ENCODE measurements around the gene SLC17A1. TPM values are rescaled to one million over a fixed set of nuclear protein-coding genes. Genes with fewer than 3 reads are reported as not detected.
A peak's percentile ranks its signal among the peaks of the same experiment; 100 is the strongest.

Gene SLC17A1
- polyA plus RNA-seq, 1 donor = 0.09 TPM

- no peak for DNase-seq
- no peaks in the 10 kb centered on the region for H3K9me3 ChIP-seq (ENCODE audit: control insufficient read depth, low read depth, low read length)
- H3K4me1 ChIP-seq (ENCODE audit: control insufficient read depth, insufficient read depth, low read length) = peaks cover 29% of the 10 kb centered on the region
- no peaks in the 10 kb centered on the region for H3K36me3 ChIP-seq (ENCODE audit: control insufficient read depth, insufficient read depth, low read length)
- no peak overlapping the region for H3K4me3 ChIP-seq (ENCODE audit: low read length)
- H3K27me3 ChIP-seq (ENCODE audit: control insufficient read depth, insufficient read depth, low read length) = no peaks in the 10 kb centered on the region
- no peak overlapping the region for H3K27ac ChIP-seq (ENCODE audit: low read length)
These were observed 1.3 kb upstream of the SLC17A1 start for GRCh38 chr6:25833136-25833535.

- H3K4me3 ChIP-seq (ENCODE audit: low read length) = no peak overlapping the region
- H3K9me3 ChIP-seq (ENCODE audit: control insufficient read depth, low read depth, low read length) = no peaks in the 10 kb centered on the region
- H3K4me1 ChIP-seq (ENCODE audit: control insufficient read depth, insufficient read depth, low read length) = peaks cover 29% of the 10 kb centered on the region
- no peaks in the 10 kb centered on the region for H3K27me3 ChIP-seq (ENCODE audit: control insufficient read depth, insufficient read depth, low read length)
- DNase-seq = no peak
- WGBS (ENCODE audit: insufficient coverage, low lambda C conversion rate) = no CpG with 5 or more reads among the region's 3 CpGs
- H3K36me3 ChIP-seq (ENCODE audit: control insufficient read depth, insufficient read depth, low read length) = no peaks in the 10 kb centered on the region
- H3K27ac ChIP-seq (ENCODE audit: low read length) = no peak overlapping the region
These were observed 818 bp upstream of the SLC17A1 start for GRCh38 chr6:25832670-25833069.

DNA sequence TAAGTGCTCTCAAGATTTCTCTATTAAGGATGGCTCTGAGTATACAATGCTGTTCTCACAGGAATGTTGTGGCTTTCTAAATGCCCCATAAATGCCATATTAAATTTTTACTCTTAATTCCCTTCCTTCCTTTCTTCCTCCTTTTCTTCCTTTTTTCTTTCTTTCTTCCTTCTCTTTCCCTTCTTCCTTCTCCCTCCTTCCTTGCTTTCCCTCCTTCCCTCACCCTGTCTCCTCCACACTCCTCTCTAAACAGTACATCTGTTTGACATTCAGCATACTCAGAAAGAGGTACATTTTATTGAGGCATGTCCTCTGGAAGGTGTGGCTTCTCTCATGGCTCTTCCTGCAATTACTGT is 433 bp upstream of the SLC17A1 start:
- Histone ChIP-seq H3K27me3 (ENCODE audit: control insufficient read depth, insufficient read depth, low read length) (no peaks in the 10 kb centered on the region), H3K4me1 (ENCODE audit: control insufficient read depth, insufficient read depth, low read length) (peaks cover 29% of the 10 kb centered on the region), H3K36me3 (ENCODE audit: control insufficient read depth, insufficient read depth, low read length) (no peaks in the 10 kb centered on the region), H3K27ac (ENCODE audit: low read length) (no peak overlapping the region), H3K9me3 (ENCODE audit: control insufficient read depth, low read depth, low read length) (no peaks in the 10 kb centered on the region), H3K4me3 (ENCODE audit: low read length) (no peak overlapping the region)
- DNase-seq = peak in 1 of 2 donors; percentile 9

GRCh38 chr6:25830458-25830857 is 1.4 kb downstream of the SLC17A1 start:
- H3K4me3 ChIP-seq (ENCODE audit: low read length) = no peak overlapping the region
- WGBS (ENCODE audit: insufficient coverage, low lambda C conversion rate) = no CpG with 5 or more reads among the region's 4 CpGs
- peaks cover 16% of the 10 kb centered on the region for H3K4me1 ChIP-seq (ENCODE audit: control insufficient read depth, insufficient read depth, low read length)
- no peak for DNase-seq
- no peaks in the 10 kb centered on the region for H3K27me3 ChIP-seq (ENCODE audit: control insufficient read depth, insufficient read depth, low read length)
- no peak overlapping the region for H3K27ac ChIP-seq (ENCODE audit: low read length)
- H3K36me3 ChIP-seq (ENCODE audit: control insufficient read depth, insufficient read depth, low read length) = no peaks in the 10 kb centered on the region
- H3K9me3 ChIP-seq (ENCODE audit: control insufficient read depth, low read depth, low read length) = peaks cover 1% of the 10 kb centered on the region

DNA sequence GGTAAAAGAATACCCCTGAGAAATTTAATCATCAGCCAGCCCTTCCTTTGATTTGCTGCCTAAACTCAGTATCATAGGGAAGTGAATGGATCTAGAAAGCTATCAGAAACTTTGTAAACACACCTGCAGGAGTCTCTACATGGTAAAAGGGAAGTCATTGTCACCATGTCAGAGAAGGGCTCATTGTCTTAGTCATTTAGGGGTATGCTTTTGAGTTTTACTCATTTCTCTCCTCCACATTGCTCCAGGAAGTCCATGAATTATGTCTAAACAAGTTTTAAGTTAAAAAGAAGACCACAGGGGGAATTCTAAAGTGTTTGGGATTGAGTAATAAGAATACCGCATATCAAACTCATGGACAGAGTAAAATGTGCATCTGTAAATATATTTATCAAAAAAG is 2.5 kb downstream of the SLC17A1 start:
- Histone ChIP-seq H3K27me3 (ENCODE audit: control insufficient read depth, insufficient read depth, low read length) (no peaks in the 10 kb centered on the region), H3K36me3 (ENCODE audit: control insufficient read depth, insufficient read depth, low read length) (no peaks in the 10 kb centered on the region), H3K4me1 (ENCODE audit: control insufficient read depth, insufficient read depth, low read length) (peaks cover 14% of the 10 kb centered on the region), H3K4me3 (ENCODE audit: low read length) (no peak overlapping the region), H3K27ac (ENCODE audit: low read length) (no peak overlapping the region), H3K9me3 (ENCODE audit: control insufficient read depth, low read depth, low read length) (peaks cover 2% of the 10 kb centered on the region)
- WGBS (ENCODE audit: insufficient coverage, low lambda C conversion rate) = 83% methylated on average over 1 of the region's 1 CpG
- no peak for DNase-seq

- no peak for DNase-seq
- Histone ChIP-seq H3K4me1 (ENCODE audit: control insufficient read depth, insufficient read depth, low read length) (no peaks in the 10 kb centered on the region), H3K9me3 (ENCODE audit: control insufficient read depth, low read depth, low read length) (peaks cover 2% of the 10 kb centered on the region), H3K36me3 (ENCODE audit: control insufficient read depth, insufficient read depth, low read length) (no peaks in the 10 kb centered on the region), H3K27ac (ENCODE audit: low read length) (no peak overlapping the region), H3K4me3 (ENCODE audit: low read length) (no peak overlapping the region), H3K27me3 (ENCODE audit: control insufficient read depth, insufficient read depth, low read length) (no peaks in the 10 kb centered on the region)
These were observed 10.5 kb downstream of the SLC17A1 start for GRCh38 chr6:25821341-25821740.

GRCh38 chr6:25816252-25816651 is 15.6 kb downstream of the SLC17A1 start:
- no peak overlapping the region for H3K4me3 ChIP-seq (ENCODE audit: low read length)
- no peak for DNase-seq
- no peaks in the 10 kb centered on the region for H3K4me1 ChIP-seq (ENCODE audit: control insufficient read depth, insufficient read depth, low read length)
- no peaks in the 10 kb centered on the region for H3K27me3 ChIP-seq (ENCODE audit: control insufficient read depth, insufficient read depth, low read length)
- H3K36me3 ChIP-seq (ENCODE audit: control insufficient read depth, insufficient read depth, low read length) = no peaks in the 10 kb centered on the region
- no peaks in the 10 kb centered on the region for H3K9me3 ChIP-seq (ENCODE audit: control insufficient read depth, low read depth, low read length)
- no CpG with 5 or more reads among the region's 2 CpGs for WGBS (ENCODE audit: insufficient coverage, low lambda C conversion rate)
- no peak overlapping the region for H3K27ac ChIP-seq (ENCODE audit: low read length)

DNA sequence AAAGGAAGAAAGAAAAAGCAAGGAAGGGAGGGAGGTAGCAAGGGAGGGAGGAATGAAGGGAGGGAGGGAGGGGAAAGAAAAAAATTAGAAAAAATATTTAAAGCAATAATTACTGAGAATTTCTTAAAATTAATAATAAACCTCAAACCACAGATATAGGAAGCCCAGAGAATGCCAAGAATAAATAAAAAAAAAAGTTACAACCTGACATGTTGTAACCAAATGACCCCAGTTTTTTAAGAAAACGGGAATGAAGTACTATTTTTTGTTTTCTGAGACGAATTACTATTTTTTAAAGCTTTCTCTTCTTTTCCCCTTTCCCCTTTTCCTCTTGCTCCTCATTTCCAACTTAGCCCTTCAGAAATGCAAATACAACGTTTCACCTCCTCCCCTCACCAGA is 16.7 kb downstream of the SLC17A1 start:
- Histone ChIP-seq H3K9me3 (ENCODE audit: control insufficient read depth, low read depth, low read length) (no peaks in the 10 kb centered on the region), H3K4me3 (ENCODE audit: low read length) (no peak overlapping the region), H3K27me3 (ENCODE audit: control insufficient read depth, insufficient read depth, low read length) (no peaks in the 10 kb centered on the region), H3K36me3 (ENCODE audit: control insufficient read depth, insufficient read depth, low read length) (no peaks in the 10 kb centered on the region), H3K27ac (ENCODE audit: low read length) (no peak overlapping the region), H3K4me1 (ENCODE audit: control insufficient read depth, insufficient read depth, low read length) (no peaks in the 10 kb centered on the region)
- no peak for DNase-seq
- WGBS (ENCODE audit: insufficient coverage, low lambda C conversion rate) = 71% methylated on average over 3 of the region's 3 CpGs

DNA sequence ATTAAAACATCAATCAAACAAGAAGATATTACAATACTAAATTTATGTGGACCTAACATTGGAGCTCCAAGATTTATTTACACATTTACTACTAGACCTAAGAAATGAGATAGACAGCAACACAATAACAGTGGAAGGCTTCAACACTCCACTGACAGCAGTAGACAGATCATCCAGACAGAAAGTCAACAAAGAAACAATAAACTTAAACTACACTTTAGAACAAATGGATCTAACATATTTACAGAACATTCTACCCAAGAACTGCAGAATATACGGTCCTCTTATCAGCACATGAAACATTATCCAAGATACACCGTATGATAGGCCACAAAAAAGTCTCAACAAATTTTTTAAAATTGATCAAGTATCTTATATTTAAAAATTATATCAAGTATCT is 27.0 kb downstream of the SLC17A1 start:
- Histone ChIP-seq H3K27me3 (ENCODE audit: control insufficient read depth, insufficient read depth, low read length) (no peaks in the 10 kb centered on the region), H3K36me3 (ENCODE audit: control insufficient read depth, insufficient read depth, low read length) (no peaks in the 10 kb centered on the region), H3K4me3 (ENCODE audit: low read length) (no peak overlapping the region), H3K9me3 (ENCODE audit: control insufficient read depth, low read depth, low read length) (peaks cover 8% of the 10 kb centered on the region), H3K4me1 (ENCODE audit: control insufficient read depth, insufficient read depth, low read length) (no peaks in the 10 kb centered on the region), H3K27ac (ENCODE audit: low read length) (no peak overlapping the region)
- WGBS (ENCODE audit: insufficient coverage, low lambda C conversion rate) = 70% methylated on average over 2 of the region's 2 CpGs
- no peak for DNase-seq

- H3K27me3 ChIP-seq (ENCODE audit: control insufficient read depth, insufficient read depth, low read length) = no peaks in the 10 kb centered on the region
- WGBS (ENCODE audit: insufficient coverage, low lambda C conversion rate) = 0% methylated on average over 1 of the region's 4 CpGs
- H3K4me1 ChIP-seq (ENCODE audit: control insufficient read depth, insufficient read depth, low read length) = no peaks in the 10 kb centered on the region
- H3K36me3 ChIP-seq (ENCODE audit: control insufficient read depth, insufficient read depth, low read length) = no peaks in the 10 kb centered on the region
- H3K9me3 ChIP-seq (ENCODE audit: control insufficient read depth, low read depth, low read length) = peaks cover 8% of the 10 kb centered on the region
- peak overlapping the region; percentile 17 for H3K27ac ChIP-seq (ENCODE audit: low read length)
- DNase-seq = peak; percentile 50 to 70
- H3K4me3 ChIP-seq (ENCODE audit: low read length) = no peak overlapping the region
These were observed 30.4 kb downstream of the SLC17A1 start for GRCh38 chr6:25801436-25801835.

- H3K9me3 ChIP-seq (ENCODE audit: control insufficient read depth, low read depth, low read length) = no peaks in the 10 kb centered on the region
- no peak overlapping the region for H3K27ac ChIP-seq (ENCODE audit: low read length)
- no peaks in the 10 kb centered on the region for H3K27me3 ChIP-seq (ENCODE audit: control insufficient read depth, insufficient read depth, low read length)
- no peaks in the 10 kb centered on the region for H3K4me1 ChIP-seq (ENCODE audit: control insufficient read depth, insufficient read depth, low read length)
- H3K36me3 ChIP-seq (ENCODE audit: control insufficient read depth, insufficient read depth, low read length) = no peaks in the 10 kb centered on the region
- no peak overlapping the region for H3K4me3 ChIP-seq (ENCODE audit: low read length)
- no peak for DNase-seq
- WGBS (ENCODE audit: insufficient coverage, low lambda C conversion rate) = no CpG with 5 or more reads among the region's 2 CpGs
These were observed 37.1 kb downstream of the SLC17A1 start for GRCh38 chr6:25794784-25795183.
